ENCODE data around the gene OMP.

DNA sequence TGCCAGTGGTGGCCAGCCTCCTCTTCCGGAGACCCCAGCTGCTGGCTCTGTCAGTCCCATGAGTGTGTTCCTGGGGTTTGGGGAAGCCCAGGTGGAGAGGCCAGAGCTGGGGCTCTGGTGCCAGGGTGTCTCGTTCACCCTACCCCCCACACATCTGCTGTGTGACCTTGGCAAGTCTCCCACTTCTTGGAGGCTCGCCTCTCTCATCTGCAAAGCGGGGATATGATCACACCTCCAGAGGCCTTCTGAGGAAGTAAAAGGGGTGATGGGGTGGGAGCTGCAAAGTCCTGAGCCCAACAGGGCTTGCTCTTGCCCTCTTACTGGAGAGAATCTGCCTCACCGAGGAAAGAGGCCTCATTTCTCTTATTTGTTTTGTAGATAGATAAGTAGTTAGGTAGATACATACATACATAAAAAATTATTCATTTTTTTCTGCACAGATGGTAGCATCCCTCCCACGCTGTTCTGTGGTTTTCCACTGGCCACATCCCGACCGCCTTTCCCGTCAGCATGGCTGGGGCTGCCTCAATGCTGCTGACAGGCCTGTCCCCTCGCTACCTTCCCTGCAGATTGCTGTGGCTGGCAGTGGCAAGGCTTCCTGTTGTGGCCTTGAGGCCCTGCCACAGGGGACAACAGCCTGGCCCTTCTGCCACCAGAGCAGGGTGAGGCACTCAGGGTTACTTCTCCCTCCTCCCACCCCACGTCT is 49.3 kb downstream of the OMP start:
- TF ChIP-seq, protein P1, sequence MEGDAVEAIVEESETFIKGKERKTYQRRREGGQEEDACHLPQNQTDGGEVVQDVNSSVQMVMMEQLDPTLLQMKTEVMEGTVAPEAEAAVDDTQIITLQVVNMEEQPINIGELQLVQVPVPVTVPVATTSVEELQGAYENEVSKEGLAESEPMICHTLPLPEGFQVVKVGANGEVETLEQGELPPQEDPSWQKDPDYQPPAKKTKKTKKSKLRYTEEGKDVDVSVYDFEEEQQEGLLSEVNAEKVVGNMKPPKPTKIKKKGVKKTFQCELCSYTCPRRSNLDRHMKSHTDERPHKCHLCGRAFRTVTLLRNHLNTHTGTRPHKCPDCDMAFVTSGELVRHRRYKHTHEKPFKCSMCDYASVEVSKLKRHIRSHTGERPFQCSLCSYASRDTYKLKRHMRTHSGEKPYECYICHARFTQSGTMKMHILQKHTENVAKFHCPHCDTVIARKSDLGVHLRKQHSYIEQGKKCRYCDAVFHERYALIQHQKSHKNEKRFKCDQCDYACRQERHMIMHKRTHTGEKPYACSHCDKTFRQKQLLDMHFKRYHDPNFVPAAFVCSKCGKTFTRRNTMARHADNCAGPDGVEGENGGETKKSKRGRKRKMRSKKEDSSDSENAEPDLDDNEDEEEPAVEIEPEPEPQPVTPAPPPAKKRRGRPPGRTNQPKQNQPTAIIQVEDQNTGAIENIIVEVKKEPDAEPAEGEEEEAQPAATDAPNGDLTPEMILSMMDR (IDR thresholded peaks at IDR 0.05) = no peak
- no peak for TF ChIP-seq POLR2A (IDR thresholded peaks at IDR 0.05)
